Measurements from ENCODE around the gene SH3BP5.

- TF ChIP-seq CTCF (IDR thresholded peaks at IDR 0.05), result no peak
- no peak for TF ChIP-seq POLR2A (IDR thresholded peaks at IDR 0.05)
These were observed 115.9 kb downstream of the SH3BP5 start for GRCh38 chr3:15216501-15216900.

Data from Peyer's patch (tissue), 4 donors.